ENCODE measurements around the gene MYO7A. TPM values are rescaled to one million over a fixed set of nuclear protein-coding genes. Genes with fewer than 3 reads are reported as not detected.

MYO7A gene
- total RNA-seq, 1 donor from 2014 or later: 3.2 TPM

GRCh38 chr11:77153276-77154185 is 25.5 kb downstream of the MYO7A start:
- DNase-seq: no peak

GRCh38 chr11:77154381-77155081 is 26.5 kb downstream of the MYO7A start:
- Histone ChIP-seq H3K4me1 (peaks cover 29% of the 10 kb centered on the region), H3K27ac (replicated peaks) (no peak overlapping the region), H3K36me3 (no peaks in the 10 kb centered on the region), H3K27me3 (ENCODE audit: low read depth) (no peaks in the 10 kb centered on the region), H3K4me3 (no peak overlapping the region), H3K9me3 (replicated peaks) (no peaks in the 10 kb centered on the region)
- intact Hi-C loops (cut with micrococcal nuclease): no loop called here
- peak; percentile 68 for DNase-seq
- TF ChIP-seq CTCF (IDR thresholded peaks at IDR 0.05; ENCODE audit: borderline replicate concordance): no peak

More at GRCh38 chr11:77153276-77154185, 25.5 kb downstream of the MYO7A start:
- intact Hi-C loops (cut with micrococcal nuclease): no loop called here
- H3K9me3 ChIP-seq (replicated peaks): no peaks in the 10 kb centered on the region
- H3K27me3 ChIP-seq (ENCODE audit: low read depth): peaks cover 5% of the 10 kb centered on the region
- no peak for TF ChIP-seq CTCF (IDR thresholded peaks at IDR 0.05; ENCODE audit: borderline replicate concordance)
- H3K27ac ChIP-seq (replicated peaks): no peak overlapping the region
- H3K4me1 ChIP-seq: peaks cover 29% of the 10 kb centered on the region
- H3K36me3 ChIP-seq: no peaks in the 10 kb centered on the region
- no peak overlapping the region for H3K4me3 ChIP-seq

- no peak overlapping the region for H3K27ac ChIP-seq (replicated peaks)
- TF ChIP-seq CTCF (IDR thresholded peaks at IDR 0.05; ENCODE audit: borderline replicate concordance): no peak
- H3K27me3 ChIP-seq (ENCODE audit: low read depth): no peaks in the 10 kb centered on the region
- no peak overlapping the region for H3K4me3 ChIP-seq
- no peak for DNase-seq
- no peaks in the 10 kb centered on the region for H3K36me3 ChIP-seq
- intact Hi-C loops (cut with micrococcal nuclease): no loop called here
- H3K4me1 ChIP-seq: peaks cover 29% of the 10 kb centered on the region
- H3K9me3 ChIP-seq (replicated peaks): no peaks in the 10 kb centered on the region
These were observed 27.0 kb downstream of the MYO7A start for GRCh38 chr11:77155082-77155475.

- H3K9me3 ChIP-seq (replicated peaks): no peaks in the 10 kb centered on the region
- H3K4me3 ChIP-seq: no peak overlapping the region
- H3K36me3 ChIP-seq: no peaks in the 10 kb centered on the region
- no peak overlapping the region for H3K27ac ChIP-seq (replicated peaks)
- no peak for DNase-seq
- TF ChIP-seq CTCF (IDR thresholded peaks at IDR 0.05; ENCODE audit: borderline replicate concordance): no peak
- intact Hi-C loops (cut with micrococcal nuclease): no loop called here
- H3K27me3 ChIP-seq (ENCODE audit: low read depth): no peaks in the 10 kb centered on the region
- peaks cover 29% of the 10 kb centered on the region for H3K4me1 ChIP-seq
These were observed 27.6 kb downstream of the MYO7A start for GRCh38 chr11:77155556-77156130.

- H3K27me3 ChIP-seq (ENCODE audit: low read depth): no peaks in the 10 kb centered on the region
- H3K4me3 ChIP-seq: no peak overlapping the region
- intact Hi-C loops (cut with micrococcal nuclease): no loop called here
- no peak for TF ChIP-seq CTCF (IDR thresholded peaks at IDR 0.05; ENCODE audit: borderline replicate concordance)
- H3K36me3 ChIP-seq: no peaks in the 10 kb centered on the region
- H3K27ac ChIP-seq (replicated peaks): no peak overlapping the region
- DNase-seq: no peak
- no peaks in the 10 kb centered on the region for H3K9me3 ChIP-seq (replicated peaks)
- H3K4me1 ChIP-seq: peaks cover 29% of the 10 kb centered on the region
These were observed 28.6 kb downstream of the MYO7A start for GRCh38 chr11:77156396-77157195.

All from left ventricle myocardium inferior (tissue), 1 donor.